GM23248 (cell line): ENCODE data around the gene CMIP.

ENCODE experiments used
- EZH2 ChIP-seq: fragments of 200-600 bp; sonication (generic); IDR thresholded peaks from 2 replicates; pipeline ENCODE4 v1.6.1; 2018; ENCODE audit warnings: antibody characterized with exemption, mild to moderate bottlenecking; ENCODE audit not compliant: insufficient read depth, poor library complexity, severe bottlenecking
- EZH2phosphoT487 ChIP-seq: fragments of 200-600 bp; sonication (generic); IDR thresholded peaks from 2 replicates; pipeline ENCODE4 v1.6.1; 2018; ENCODE audit warnings: antibody characterized with exemption, moderate library complexity, mild to moderate bottlenecking, low read depth; ENCODE audit not compliant: insufficient read depth

DNA sequence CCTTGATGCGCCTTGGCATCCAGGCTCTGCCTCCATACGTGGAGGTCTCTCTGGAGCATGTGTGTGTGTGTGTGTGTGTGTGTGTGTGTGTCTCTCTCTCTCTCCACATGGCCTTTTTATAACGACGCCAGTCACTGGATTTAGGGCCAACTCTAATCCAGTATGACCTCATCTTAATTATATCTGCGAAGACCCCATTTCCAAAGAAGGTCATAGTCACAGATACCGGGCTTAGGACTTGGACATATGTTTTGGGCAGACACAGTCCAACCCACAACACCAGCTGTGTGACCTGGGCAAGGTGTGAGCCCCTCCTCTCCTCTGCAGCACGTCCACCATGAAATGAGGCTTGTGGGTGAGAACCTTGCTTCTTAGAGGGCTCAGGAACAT lies 196.1 kb downstream of the CMIP start:
- TF ChIP-seq EZH2 (no peak), EZH2phosphoT487 (no peak)
